Measurements from ENCODE around the gene UBE2J2.

The UBE2J2 gene

DNA sequence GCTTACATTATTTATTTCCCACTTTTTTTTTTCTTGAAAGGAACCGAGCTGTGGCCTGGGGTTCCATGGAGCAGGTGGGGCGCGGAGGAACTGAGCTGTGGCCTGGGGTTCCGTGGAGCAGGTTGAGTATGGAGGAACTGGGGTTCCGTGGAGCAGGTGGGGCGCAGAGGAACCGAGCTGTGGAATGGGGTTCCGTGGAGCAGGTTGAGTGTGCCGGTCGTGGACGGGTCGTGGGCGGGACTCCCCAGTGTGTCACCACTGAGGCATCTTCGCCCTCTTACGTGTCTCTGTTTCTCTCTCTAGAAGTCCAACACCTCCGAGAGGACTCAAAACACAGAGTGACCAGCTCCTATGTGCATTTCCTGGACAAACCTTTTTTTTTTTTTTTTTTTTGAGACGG, 5.4 kb upstream of the UBE2J2 start:
- no peak for FAIRE-seq

DNA sequence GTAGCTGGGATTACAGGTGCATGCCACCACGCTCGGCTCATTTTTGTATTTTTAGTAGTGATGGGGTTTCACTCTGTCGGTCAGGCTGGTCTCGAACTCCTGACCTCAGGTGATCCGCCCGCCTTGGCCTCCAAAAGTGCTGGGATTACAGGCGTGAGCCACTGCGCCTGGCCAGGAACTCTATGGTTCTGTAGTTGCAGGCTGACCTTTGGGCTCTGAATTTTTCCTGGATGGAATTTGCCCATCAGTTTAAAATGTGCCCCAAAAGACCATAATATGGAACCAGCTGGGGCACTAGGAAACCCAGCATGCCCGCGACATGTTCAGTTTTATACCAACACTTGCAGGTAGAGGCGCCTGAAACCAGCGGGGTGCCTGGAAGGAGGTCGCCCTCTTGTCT, 5.0 kb upstream of the UBE2J2 start:
- FAIRE-seq = no peak

DNA sequence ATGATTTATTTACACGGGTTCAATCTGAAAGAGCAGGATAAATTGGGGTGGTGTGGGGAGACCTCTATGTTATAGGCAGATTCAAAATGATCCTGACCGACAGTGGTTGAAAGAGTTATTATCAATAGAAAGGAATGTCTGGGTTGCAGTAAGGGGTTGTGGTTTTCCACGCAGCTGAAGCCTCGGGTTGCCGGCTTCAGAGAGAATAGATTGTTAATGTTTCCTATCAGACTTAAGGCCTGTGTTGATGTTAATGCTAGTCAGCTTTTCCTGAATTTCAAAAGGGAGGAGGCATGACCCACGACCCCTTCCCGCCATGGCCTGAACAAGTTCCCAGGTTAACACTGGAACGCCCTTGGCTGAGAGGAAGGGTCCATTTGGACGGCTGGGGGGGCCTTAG, 2.2 kb upstream of the UBE2J2 start:
- no peak for FAIRE-seq

GRCh38 chr1:1274931-1275431, 1.3 kb upstream of the UBE2J2 start:
- no peak for FAIRE-seq

DNA sequence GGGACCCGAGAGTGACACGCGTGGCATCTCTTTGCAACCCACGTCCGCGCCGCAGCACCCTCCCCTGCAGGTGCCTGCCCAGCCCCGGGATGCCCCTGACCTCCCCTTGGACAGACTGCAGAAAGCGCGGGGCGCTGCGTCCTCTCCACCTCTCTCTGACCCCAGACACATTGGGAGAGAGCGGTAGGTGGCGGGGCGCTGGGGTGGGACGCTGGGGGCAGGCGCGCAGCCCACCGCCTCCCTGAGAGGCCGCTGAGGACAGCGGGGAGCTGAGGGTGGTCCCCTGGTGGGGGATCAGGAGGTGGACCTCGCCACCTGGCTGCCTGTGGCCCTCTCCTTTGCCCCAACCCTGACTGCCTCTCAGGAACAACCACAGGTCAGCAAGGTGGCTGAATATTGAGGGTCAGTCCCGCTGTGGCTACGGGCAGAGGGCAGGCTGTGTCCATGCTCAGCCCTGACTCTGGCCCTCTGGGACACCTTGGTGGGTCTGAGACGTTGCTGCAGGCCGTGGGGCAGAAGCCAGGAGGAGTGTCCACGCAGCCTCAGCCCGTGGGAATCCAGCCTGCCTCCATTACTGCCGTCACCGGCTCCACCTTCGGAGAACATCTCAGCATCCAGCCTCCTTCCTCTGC, 761 bp upstream of the UBE2J2 start:
- no peak for FAIRE-seq

DNA sequence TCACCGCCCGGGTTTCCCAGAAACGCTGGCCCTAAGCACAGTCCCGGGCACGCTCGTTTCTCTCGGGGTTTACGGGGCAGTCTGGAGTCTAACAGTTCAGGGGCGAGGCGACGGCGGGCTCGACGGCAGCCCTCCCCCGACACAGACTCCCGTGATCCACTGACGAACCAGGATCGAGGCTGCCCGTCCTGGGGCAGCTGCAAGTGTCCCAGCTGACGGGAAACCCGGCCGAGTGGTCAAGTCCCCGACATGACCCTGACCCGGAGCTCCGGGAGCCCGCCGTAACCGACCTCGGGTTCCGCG, 494 bp downstream of the UBE2J2 start:
- FAIRE-seq = no peak

GRCh38 chr1:1272341-1273208, 1.1 kb downstream of the UBE2J2 start:
- no peak for FAIRE-seq

- FAIRE-seq = no peak
These were observed 2.8 kb downstream of the UBE2J2 start for GRCh38 chr1:1270813-1271212.

DNA sequence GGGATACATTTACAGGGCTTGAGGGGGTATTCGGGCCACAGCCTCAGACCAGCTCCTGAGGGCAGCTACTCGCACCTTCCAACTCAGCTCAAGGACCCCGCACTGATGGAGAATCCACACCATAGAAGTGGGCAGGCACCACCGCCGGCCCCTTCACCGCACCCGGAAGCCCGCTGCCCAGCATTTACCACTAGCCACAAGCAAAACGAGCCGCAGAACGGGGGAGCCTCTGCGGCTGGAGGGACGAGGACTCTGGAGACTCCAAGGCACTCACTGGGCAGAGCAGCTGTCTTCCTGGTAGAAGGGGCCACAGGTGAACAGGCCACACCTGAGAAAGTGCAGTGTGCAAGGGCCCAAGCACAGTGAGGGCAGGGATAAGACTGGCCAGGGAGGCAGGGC, 5.4 kb downstream of the UBE2J2 start:
- no peak for FAIRE-seq

DNA sequence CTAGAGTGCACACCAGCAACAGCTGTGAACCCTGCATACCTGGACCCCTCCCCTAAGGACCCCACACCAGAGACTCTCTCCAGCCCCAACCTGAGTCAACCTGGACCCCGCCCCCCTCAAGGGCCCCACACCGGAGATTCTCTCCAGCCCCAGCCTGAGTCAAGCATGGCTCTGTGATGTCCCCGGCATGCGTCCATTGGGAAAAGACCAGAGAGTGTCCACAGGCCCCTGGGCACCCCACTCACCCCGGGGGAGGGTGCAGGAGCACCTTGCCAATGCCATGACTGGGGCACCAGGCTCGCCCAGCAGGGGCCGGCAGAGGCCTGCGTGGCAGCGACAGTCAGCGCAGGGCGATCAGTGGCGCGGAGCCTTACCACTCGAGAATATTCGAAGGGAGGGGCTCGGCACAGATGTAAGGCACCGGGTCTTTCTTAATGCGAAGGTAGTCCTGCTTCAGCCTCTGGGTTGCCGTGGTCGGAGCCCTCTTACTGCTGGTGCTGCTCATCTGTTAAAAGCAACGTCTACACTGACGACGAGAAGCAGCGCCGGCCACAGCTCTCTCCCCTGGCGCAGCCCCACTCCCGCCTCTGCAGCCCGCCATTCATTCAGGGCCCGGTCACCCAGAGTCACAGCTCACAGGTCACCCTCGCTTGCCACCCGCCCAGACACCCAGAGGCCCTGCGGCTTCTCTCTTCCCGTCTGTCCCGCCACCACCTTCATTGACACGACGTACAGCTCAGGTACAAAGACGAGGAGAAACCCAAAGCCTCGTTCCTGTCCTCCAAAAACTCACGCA, 6.0 kb downstream of the UBE2J2 start:
- no peak for FAIRE-seq

DNA sequence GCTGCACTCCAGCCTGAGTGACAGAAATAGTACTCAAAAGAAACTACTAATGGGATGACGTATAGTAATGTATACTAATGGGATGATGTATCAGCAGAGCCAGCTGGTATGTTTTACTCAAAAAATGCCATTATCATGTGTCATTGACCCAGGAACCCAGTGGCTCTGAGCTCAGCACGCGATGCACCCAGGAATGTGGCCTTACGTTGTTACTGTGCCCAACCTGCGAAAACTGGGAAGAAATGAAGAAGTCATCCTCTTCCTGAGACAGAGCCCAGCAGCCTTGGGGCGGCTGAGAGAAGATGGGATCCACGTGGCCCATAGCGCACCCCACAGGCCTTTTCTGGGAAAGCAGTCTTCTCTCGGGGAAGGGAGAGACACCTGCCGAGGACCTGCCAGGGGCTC, 8.8 kb downstream of the UBE2J2 start:
- no peak for FAIRE-seq

- no peak for FAIRE-seq
These were observed 9.6 kb downstream of the UBE2J2 start for GRCh38 chr1:1264026-1264425.

- FAIRE-seq = no peak
These were observed 10.9 kb downstream of the UBE2J2 start for GRCh38 chr1:1262758-1263157.

GRCh38 chr1:1262071-1262470, 11.6 kb downstream of the UBE2J2 start:
- no peak for FAIRE-seq

DNA sequence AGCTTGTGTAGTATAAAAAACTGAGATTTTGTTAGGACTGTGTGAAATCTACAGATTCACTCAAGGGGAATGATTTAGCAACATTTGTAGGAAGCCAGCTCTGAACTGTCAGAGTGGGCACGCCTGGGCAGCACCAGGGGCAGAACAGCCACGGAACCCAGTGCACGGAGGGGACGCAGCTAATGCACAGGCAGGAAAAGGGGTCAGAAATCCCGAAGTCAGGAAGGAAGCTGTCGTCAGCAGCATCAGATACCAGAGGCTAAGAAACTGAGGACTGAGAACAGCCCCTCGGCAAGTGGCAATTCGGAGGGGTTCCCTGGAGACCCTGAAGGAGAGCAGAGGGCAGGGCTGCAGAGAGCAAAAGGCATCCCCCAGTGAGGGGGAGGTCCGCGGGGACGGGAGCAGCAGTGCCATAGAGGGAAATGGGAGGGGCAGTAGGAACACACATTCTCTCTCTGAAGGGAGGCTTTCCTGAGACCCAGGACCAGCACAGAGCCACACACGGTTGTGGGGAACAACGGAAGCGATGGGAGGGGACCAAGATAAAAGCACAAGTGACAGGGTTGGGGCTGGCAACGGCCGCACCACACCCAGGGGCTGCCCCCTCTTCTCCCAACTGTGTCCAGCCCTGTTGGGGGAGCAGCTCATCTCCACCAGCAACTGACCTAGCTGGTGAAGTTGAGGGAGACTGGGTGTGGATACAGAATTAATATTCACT, 12.7 kb downstream of the UBE2J2 start:
- no peak for FAIRE-seq

DNA sequence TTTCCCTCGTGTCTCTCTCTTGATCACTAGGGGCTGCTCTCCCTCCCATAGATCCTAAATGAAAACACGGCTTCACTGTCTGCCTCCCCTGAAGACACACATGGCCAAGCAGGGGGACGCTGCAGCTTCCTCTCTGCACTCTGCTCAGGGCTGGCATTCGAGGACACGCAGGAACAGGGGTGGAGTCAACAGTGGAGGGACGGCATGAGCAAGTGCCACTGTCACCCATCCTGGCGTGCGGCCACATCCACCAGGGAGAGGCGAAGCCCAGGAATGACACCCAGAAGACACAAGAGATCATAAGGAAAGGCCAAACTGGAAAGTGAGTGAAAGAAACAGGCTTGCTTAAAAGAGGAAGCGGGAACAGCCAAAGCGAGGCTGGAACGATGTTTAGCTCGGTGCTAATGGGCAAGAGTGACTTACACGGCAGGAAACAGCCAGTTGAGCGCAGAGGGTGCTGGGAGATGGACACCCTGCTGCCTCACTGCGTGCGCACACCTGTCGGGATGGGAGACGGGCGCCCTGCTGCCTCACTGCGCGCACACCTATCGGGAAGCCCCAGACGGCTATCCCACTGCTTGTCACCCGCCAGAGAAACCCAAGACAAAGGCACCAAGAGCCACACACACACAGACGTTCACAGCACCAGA, 13.6 kb downstream of the UBE2J2 start:
- no peak for FAIRE-seq

GRCh38 chr1:1259540-1259939, 14.1 kb downstream of the UBE2J2 start:
- FAIRE-seq = no peak

- no peak for FAIRE-seq
These were observed 14.6 kb downstream of the UBE2J2 start for GRCh38 chr1:1259119-1259488.

GRCh38 chr1:1256956-1257871, 16.4 kb downstream of the UBE2J2 start:
- no peak for FAIRE-seq

GRCh38 chr1:1255611-1256010, 18.0 kb downstream of the UBE2J2 start:
- no peak for FAIRE-seq

GRCh38 chr1:1255078-1255477, 18.6 kb downstream of the UBE2J2 start:
- no peak for FAIRE-seq

- no peak for FAIRE-seq
These were observed 19.0 kb downstream of the UBE2J2 start for GRCh38 chr1:1254667-1254998.
